GM19455 (cell line): ENCODE data around the gene PP2D1.
"Not testable (repeated sequence)": the region's sequence is repeated elsewhere in the genome, so short reads cannot be mapped to it uniquely, and the experiment has no call there.

Experiments used
- ATAC-seq: cut with Tn5 transposase; IDR thresholded peaks from one replicate; pipeline ENCODE4 v1.9.1; 2021; ENCODE audit not compliant: unreplicated experiment

Gene PP2D1, protein sequence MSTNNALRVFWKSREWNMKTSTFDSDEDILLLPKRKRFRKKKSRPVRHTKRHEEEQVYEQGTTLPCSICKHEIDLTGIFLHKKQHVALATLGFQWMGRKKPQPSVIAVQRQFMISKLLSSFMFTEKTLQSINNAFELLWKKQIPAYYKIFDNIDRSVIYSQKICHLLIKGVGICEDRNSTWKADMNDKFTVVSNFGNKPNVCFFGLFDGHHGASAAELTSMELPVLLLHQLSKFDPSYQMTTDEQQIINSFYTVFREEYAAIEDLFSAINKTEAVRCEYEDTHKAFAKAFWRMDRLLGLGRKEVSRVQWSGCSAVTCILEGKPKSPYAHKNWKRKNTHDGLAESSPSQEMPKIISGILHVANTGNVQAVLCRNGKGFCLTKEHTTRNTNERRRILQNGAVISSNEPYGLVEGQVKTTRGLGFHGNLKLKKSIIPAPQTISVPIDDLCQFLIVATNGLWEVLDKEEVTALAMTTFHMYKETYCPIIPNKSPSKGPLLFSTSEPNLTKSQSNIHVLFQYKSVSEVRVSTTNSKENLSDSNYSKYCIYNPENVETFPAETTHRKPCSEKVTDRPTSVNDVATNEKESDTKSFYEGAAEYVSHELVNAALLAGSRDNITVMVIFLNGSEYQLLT

DNA sequence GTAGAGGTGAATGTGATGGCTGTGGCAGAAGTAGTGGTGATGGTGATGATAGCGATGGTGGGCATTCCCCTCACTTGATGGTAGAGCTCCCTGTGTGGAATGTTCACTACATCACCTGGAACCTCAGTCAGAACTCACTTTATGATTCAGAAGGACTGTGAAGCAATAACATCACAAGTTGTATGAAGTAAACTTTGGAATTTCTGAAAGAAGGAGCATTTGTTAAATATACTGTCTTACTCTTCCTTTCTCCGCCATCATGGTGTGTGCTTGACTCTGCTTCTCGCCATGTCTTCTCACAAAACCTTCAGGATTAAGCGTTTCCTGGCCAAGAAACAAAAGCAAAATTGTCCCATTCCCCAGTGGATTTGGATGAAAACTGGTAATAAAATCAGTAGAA is at the start of gene PP2D1:
PP2D1 (minus strand) TSS at position 101 of the 400 bp plus-strand sequence. CDS start 192 bp downstream, outside the sequence.
- ATAC-seq, result no peak

DNA sequence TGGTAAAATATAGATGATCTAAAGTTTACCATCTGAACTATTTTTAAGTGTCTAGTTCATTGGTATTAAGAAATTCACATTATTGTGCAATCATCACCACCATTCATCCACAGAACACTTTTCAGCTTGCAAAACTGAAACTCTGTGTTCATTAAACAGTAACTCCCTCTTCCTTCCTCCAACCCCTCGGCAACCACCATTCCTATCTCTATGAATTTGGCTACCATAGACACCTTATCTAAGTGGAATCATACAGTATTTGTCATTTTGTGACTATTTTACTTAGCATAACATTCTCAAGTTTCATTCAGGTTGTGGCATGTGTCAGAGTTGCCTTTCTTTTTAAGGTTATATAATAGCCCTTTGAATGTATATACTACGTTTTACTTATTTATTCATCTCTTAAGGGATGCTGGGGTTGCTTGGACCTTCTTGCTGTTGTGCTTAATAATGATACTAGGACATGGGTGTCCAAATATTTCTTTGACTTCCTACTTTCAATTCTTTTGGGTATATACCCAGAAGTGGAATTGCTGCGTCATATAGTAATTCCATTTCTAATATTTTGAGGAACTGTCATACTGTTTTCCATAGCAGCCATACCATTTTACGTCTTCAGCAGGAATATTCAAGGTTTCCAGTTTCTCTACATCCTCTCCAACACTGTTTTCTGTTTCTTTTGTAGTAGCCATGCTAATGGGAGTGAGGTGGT is 49.1 kb upstream of the PP2D1 start:
- peak; percentile 46 for ATAC-seq

DNA sequence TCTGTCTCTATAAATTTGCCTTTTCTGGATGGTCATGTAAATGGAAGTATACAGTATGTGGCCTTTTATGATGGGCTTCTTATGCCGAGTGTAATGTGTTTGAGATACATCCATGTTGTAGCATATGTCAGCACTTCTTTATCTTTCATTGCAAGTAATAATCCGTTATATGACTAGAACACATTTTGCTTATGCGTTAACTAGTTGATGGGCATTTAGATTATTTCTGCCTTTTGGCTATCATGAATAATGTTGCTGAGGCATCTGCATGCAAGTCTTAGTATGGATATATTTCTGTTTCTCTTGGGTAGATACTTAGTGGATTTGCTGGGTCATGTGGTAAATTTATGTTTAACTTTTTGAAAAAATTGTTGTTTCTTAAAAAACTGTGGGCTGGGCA is 47.9 kb upstream of the PP2D1 start:
- no peak for ATAC-seq

DNA sequence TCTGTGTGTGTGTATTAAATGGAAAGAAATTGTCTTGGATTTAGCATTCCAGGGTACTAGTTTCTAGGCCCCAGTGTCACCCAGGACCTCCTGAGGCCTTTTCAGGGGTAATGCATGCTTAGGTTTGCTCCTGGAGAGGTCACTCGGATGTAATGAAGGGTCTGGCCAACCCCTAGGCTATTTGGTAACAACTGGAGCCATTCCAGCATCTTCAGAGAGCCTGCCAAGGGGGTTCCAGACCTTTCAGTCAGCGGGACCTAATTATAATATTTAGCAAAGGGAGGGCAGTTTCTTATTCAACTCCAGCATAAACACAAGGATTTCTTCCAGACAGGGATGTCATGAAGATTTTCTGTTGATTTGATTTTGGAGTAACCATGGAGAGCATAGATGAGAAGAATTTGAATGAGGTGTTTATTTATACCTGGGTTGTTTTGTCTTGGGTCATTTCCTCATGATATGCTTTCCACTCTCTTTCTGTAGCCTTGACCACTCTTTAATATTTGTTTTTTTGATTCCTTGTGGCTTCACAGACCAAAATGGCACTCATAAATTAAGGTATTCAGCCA is 45.6 kb upstream of the PP2D1 start:
- no peak for ATAC-seq

DNA sequence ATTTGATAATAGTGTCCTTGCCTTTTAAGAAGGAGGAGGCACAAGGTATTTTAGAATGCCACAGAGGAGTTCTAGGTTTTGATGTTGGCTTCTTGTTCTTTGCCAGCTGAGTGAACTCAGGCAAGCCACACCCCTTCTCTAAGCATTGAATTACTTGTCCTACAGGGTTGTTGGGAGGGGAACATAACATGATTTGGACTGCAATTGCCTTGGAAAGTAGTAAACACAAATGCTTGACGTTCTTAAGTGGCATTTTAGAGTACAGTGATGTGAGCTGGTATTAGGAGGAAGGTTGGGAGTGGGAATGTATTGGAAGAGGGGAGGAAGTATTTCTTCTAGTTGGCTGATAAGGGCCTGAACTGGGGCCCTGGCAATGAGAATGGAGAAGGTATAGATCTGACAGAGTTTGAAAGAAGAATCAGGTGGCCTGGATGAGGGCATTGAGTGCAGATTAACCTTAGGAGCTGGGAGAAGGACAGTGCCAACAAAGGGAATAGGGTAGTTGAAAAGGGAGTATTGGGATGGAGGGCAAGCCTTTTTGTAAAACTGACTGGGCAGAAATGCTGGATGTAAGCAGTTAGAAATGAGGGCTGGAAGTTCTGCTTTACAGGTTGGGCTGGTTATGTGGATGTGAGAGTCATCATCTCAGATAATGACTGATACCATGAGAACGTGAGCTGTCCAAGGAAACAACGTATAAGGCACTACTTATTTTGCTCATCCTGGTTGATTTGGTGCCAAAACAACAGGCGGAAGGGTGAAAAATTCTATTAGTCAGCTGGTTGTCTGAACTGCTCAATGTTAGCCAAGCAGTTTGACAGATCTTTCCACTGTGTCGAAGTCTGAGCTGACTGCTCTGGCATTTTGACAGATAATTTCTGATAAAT is 44.9 kb upstream of the PP2D1 start:
- ATAC-seq, result no peak

DNA sequence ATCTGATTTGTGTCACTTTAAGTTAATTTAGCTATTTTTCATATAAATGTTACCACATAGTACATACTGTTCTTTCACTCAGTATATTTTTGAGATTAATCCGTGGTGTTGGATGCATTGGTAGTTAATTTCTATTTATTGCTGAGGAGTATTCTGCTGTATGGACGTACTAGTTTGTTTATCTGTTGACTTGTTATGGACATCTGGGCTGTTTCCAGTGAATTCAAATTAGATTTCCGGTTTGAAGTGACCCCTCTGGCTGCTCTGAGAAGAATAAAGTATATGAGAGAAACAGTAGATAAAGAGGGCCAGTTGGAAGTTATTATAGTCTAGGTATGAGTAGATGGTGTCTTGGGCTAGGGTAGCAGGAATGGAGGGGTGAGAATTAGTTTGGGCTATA is 43.8 kb upstream of the PP2D1 start:
- ATAC-seq, result no peak

DNA sequence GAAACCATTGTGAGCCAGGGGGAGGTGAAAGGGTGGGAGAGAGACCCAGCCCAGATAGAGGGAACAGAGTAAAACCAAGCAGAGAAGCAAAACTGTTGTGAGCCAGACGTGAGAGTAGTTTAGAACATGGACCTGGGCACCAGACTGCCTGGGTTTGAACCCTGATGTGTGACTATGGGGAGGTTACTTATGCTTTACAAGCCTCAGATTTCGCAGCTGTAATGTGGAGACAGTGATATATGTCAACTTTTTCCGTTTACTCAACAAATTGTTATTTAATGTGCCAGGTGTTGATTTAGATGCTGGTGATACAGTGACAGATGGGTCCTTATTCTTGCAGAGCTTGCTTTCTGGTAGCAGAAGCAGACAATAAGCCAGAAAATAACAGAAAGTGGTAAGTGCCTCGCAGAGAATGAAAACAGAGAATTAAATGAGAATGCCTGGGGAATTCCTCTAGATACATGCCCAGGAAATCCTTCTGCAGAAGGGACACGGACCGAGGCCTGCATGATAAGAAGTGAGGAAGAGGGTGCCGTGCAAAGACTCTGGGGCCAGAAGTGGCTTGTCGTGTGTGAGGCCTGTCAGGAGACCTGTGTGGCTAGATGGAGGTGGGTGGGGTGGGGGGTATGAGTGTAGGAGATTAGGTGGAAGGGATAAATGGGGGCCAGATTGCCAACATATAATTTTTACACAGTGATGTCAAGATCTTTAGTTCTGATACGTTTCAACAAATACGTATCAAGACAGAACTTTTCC is 43.1 kb upstream of the PP2D1 start:
- no peak for ATAC-seq

DNA sequence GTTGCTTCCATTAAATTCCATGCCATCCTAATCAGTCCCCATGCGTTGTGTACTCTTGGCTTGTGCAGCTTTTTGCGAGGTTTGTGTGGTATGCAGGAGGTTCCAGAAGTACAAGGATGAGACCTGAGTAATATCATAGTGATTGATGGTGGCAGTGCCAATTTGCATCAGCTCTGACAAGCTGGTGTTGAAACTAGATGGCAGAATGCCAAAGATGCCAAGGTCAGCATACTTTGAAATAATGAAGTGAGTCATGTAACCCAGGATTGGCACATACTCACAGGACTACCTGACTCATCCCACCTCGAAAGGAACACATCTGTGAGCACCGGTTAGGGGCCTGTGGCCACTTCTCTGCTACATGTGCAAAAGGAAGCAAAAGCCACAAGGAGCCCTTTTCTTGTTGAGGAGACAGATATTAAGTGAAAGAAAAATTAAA is 42.5 kb upstream of the PP2D1 start:
- ATAC-seq, result peak; percentile 64

DNA sequence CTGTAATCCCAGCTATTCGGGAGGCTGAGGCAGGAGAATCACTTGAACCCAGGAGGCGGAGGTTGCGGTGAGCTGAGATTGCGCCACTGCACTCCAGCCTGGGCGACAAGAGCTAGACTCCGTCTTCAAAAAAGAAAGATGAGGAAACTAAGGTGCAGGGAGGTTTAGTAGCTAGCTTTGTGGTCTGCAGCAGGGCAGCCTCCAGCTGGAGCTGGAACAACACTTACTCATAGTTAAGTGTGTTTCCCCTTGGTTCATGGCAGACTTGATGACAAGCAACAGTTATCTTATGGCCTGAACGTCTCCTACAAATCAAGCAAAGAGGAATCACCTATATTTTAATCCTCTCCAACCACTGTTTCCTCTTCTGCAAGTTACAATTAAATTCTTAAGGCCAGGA is 40.8 kb upstream of the PP2D1 start:
- ATAC-seq, result no peak

DNA sequence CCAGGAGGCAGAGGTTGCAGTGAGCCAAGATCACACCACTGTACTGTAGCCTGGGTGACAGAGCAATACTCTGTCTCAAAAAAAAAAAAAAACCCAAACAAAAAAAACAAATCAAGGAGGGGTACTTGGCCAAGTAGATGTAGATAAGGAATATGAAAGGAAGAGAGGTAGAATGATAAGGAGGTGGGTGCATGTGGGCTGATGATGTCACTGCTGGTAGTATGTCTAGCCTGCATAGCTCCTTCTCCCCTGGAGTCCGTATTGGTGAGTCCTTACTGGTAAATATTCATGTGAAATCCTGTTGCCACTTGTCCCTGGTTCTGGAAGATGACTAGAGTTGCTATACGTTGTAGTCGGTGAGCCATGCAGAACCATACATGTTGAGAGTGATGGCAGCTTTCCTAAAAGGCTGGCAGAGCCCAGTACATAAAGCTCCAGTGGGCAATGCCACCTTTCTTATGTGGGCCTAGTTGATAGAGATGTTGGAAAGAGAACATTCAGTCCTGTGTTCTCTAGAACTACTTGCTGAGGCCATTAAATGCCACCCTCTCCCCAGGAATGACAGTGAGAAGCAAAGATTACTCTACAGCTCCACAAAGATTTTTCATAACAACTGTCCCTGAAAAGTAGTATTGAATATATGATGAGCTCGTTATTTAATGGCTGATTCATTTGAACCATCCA is 39.2 kb upstream of the PP2D1 start:
- ATAC-seq, result no peak

DNA sequence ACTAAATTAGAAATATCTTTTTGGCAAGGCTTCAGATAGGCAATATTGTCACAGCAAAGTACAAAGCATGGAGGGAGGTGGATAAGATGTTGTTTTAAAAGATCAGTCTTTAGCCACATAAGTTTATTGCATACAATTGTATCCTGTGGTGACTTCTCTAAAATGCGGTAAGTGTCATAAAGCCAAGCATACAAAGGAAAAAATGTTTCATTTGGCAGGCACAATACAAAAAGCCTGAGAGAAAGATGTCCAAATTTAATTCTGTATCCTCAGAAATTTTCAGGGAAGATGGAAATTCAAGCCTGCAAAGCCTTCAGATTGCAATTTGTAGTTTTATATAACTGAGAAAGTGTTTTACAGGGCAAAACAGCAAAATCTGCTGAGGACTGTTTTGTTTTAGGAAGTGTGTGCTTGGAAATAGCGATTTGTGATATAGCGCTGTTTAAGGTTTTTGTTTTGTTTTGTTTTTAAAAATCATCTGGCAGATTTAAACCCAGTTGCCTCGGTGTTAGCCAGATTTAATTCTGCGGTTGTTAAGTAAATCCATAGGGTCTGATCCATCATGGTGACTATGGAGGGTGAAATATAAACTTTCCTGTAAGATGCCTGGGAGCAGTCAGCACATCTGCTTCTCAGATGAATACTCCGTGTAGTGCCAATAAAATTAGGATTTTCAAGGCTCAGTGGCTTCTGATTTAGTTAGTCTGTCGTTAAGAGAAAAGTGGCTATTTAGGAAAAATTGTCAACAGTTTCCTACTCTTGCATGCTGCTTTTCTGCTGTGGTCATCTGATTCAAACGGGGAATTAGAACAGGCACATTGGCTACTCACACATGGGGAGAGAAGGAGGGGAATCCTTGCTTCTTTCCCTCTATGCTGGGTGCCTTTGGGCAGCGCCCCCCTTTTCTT is 36.2 kb upstream of the PP2D1 start:
- ATAC-seq, result no peak

DNA sequence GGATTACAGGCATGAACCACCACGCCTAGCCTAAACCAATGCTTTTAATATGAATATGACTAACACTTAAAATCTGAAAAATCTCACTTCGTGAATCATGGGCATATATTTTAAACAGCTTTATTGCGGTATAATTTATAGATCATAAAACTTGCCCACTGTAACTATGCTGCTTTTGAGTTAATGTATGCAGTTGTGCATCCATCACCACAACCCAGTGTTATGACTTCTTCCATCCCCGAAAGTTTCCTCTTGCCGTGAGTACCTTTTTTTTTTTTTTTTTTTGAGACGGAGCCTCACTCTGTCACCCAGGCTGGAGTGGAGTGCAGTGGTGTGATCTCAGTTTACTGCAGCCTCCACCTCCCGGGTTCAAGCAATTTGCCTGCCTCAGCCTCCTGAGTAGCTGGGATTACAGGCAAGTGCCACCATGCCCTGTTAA is 35.3 kb upstream of the PP2D1 start:
- ATAC-seq, result no peak

DNA sequence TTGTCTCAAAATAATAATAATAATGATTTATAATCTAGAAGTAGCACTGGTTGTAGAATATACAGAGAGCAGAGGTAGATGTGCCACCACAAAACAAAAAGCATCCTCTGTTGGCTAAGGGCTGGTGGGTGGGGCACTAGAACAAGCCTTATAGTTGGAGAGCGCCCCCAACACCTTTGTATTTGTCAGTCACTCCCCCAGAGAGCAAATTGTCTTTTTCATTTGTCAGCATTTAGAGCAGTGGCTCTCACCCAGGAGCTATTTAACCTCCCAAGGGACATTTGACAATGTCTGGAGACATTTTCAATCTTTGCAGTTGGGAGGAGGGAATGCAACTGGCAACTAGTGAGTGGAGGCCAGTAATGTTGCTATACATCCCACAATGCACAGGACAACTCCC is 34.5 kb upstream of the PP2D1 start:
- ATAC-seq, result no peak

DNA sequence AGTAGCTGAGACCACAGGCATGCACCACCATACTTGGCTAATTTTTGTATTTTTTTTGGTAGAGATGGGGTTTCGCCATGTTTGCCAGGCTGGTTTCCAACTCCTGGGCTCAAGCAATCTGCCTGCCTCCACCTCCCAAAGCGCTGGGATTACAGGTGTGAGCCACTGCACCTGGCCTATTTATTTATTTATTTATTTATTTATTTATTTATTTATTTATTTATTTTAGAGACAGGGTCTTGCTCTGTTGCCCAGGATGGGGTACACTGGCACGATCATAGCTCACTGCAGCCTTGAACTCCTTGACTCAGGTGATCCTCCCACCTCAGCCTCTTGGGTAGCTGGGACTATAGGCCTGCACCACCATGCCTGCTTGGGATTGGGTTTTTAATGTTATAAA is 33.1 kb upstream of the PP2D1 start:
- ATAC-seq, result not testable (repeated sequence)

DNA sequence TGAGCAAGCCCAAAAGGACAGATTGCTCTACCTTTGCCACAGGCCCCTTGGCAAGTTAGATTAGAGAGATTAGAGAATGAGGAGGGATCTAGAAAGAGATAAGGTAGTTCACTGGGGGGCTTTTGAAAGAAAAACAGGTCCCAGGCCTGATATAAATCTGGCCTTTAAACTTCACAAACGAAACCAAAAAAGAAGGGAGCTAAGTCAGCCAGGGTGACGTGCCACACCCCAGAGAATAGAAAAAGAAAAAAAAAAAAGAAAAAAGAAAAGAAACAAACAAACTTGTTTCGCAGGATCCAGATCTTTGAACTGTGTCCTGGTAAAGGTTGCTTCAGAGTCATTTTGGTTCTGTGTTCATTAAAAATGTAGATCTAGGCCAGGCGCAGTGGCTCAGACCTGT is 31.8 kb upstream of the PP2D1 start:
- ATAC-seq, result no peak

DNA sequence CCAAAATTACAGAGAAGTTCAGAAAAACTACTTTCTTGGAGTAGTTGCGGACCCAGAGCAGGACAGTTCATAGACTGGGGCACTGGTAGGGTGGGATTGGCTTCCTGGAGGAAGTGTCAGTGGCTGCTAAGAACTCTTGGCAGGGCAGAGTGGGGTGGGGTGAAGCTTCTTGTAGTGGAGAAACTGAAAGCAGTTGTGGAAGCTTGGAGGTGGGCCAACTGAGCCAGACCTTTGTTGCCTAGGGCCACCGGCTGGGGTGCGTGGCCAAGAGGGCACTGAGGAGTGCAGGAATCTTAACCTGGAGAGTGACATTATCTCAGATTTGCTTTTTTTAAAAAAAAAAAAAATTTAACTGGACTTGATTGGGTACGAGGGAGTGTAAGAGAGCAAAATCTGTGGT is 31.3 kb upstream of the PP2D1 start:
- ATAC-seq, result no peak

DNA sequence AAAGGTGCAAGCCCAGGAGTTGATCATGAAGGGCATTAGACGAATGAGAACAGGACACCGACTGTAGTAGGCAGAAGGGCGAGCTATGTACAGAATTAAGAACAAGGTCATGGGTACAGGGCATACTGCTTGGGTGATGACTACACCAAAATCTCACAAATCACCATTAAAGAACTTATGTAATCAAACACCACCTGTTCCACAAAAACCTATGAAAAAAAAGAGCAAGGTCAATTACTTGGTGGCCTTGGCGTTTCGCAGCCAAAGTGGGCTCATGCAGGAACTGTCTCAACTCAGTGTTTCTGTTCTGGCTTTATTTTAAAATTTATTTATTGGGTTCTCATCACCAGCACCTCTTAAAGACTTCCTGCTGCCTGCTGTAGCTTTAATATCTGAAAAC is 30.3 kb upstream of the PP2D1 start:
- no peak for ATAC-seq

DNA sequence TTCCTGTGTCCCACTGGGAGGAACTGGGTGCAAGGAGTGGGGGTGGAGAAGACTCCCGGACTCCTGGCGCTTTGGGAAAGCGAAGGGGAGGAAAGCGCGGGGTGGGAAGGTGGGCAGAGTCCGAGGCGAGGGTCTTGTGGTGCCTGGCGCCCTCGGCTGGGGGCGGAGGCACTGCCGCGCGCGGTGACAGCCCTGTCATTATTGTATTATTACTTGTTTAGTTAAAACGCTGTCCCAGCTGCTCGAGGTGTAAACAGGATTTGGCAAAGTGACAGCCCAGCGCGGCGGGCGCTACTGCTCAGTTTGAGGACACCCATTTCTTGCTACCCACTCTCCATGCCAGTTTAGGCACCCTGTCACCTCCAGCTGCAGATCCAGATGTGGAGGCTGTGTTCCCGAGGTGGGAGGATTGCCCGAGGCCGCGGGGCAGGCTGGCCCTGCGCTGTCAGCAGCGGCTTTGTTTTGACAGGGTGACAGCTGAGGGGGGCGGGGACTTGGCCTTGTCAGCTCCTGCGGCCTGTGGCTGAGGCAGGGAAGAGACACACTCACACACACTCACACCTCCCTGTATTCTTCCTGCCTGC is 29.2 kb upstream of the PP2D1 start:
- peak; percentile 38 for ATAC-seq
